Esophagus squamous epithelium (tissue), 4 donors: Measurements from ENCODE around the gene CAMK2G.

Source experiments
- CTCF ChIP-seq, 6 experiments: fragments of 450-650 bp in 4 of 6; fragments of 200-600 bp in 2 of 6; sonication (generic) in 2 of 6; IDR thresholded peaks; one replicate each; pipeline ENCODE4 v1.5.1; 2016 to 2019; ENCODE audit warnings: antibody characterized with exemption in 6 of 6, mild to moderate bottlenecking in 4 of 6, moderate library complexity in 4 of 6
- POLR2A ChIP-seq, 4 donors: fragments of 450-650 bp; IDR thresholded peaks; one replicate each; pipeline ENCODE4 v1.6.1; 2017; ENCODE audit warnings: antibody characterized with exemption in 4 of 4, mild to moderate bottlenecking in 4 of 4, moderate library complexity in 3 of 4

- no peak for TF ChIP-seq CTCF (IDR thresholded peaks at IDR 0.05)
- TF ChIP-seq POLR2A (IDR thresholded peaks at IDR 0.05): no peak
Measured at GRCh38 chr10:73911553-73912004, 37.2 kb upstream of the CAMK2G start.
